Measurements from ENCODE around the gene TMEM88. TPM values are rescaled to one million over a fixed set of nuclear protein-coding genes. Genes with fewer than 3 reads are reported as not detected.

The TMEM88 gene
- total and polyA plus RNA-seq, 4 donors = 6.3 to 19.6 (median 11.3) TPM

DNA sequence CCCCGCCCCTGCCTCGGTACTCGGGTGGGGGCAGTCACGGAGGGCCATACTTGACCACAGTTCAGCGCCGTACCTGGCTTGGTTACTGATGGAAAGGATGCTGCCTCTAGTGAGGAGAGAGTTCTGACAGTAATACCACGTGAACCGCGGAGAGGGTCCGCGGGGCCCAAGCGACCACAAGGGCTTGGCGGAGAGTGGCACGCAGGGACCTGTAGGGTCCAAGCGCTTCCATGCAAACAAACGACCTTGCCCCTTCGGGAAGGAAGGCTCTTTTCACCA lies 11.7 kb upstream of the TMEM88 start:
- 1% methylated on average over 17 of the region's 17 CpGs for WGBS, 2 donors
- Histone ChIP-seq H3K9me3 (ENCODE audit: control insufficient read depth in 4 of 4, insufficient read depth in 3 of 4, low read length in 3 of 4) (no peaks in the 10 kb centered on the region), H3K27me3 (ENCODE audit: control insufficient read depth in 3 of 3, insufficient read depth in 3 of 3, low read length in 2 of 3) (no peaks in the 10 kb centered on the region), H3K4me3 (peak overlapping the region; percentile 62), H3K36me3 (ENCODE audit: control insufficient read depth in 4 of 4, insufficient read depth in 4 of 4, low read length in 4 of 4) (peaks cover 3 to 28% (median 13%) of the 10 kb centered on the region in 4 donors), H3K27ac (ENCODE audit: low read depth in 1 of 2, low read length in 1 of 2) (peak overlapping the region; percentile 85 to 100), H3K9ac (ENCODE audit: insufficient read depth in 1 of 2, low read length in 2 of 2) (peak overlapping the region; percentile 68 to 72), H3K4me1 (ENCODE audit: control insufficient read depth in 5 of 5, insufficient read depth in 5 of 5, low read length in 5 of 5) (peaks cover 0 to 60% (median 16%) of the 10 kb centered on the region in 5 donors)
- no peak for DNase-seq
- TF ChIP-seq, protein P1, sequence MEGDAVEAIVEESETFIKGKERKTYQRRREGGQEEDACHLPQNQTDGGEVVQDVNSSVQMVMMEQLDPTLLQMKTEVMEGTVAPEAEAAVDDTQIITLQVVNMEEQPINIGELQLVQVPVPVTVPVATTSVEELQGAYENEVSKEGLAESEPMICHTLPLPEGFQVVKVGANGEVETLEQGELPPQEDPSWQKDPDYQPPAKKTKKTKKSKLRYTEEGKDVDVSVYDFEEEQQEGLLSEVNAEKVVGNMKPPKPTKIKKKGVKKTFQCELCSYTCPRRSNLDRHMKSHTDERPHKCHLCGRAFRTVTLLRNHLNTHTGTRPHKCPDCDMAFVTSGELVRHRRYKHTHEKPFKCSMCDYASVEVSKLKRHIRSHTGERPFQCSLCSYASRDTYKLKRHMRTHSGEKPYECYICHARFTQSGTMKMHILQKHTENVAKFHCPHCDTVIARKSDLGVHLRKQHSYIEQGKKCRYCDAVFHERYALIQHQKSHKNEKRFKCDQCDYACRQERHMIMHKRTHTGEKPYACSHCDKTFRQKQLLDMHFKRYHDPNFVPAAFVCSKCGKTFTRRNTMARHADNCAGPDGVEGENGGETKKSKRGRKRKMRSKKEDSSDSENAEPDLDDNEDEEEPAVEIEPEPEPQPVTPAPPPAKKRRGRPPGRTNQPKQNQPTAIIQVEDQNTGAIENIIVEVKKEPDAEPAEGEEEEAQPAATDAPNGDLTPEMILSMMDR (IDR thresholded peaks at IDR 0.05; ENCODE audit: control extremely low read depth, extremely low read depth) = no peak
- no peak for ATAC-seq (ENCODE audit: insufficient read depth, low FRiP score)

- Histone ChIP-seq H3K4me3 (peak overlapping the region; percentile 65), H3K27me3 (ENCODE audit: control insufficient read depth in 3 of 3, insufficient read depth in 3 of 3, low read length in 2 of 3) (no peaks in the 10 kb centered on the region), H3K9ac (ENCODE audit: insufficient read depth in 1 of 2, low read length in 2 of 2) (peak overlapping the region; percentile 72), H3K9me3 (ENCODE audit: control insufficient read depth in 4 of 4, insufficient read depth in 3 of 4, low read length in 3 of 4) (no peaks in the 10 kb centered on the region), H3K36me3 (ENCODE audit: control insufficient read depth in 4 of 4, insufficient read depth in 4 of 4, low read length in 4 of 4) (peaks cover 6 to 33% (median 13%) of the 10 kb centered on the region in 4 donors), H3K27ac (ENCODE audit: low read depth in 1 of 2, low read length in 1 of 2) (peak overlapping the region; percentile 85 to 100), H3K4me1 (ENCODE audit: control insufficient read depth in 5 of 5, insufficient read depth in 5 of 5, low read length in 5 of 5) (peaks cover 0 to 56% (median 12%) of the 10 kb centered on the region in 5 donors)
- ATAC-seq (ENCODE audit: insufficient read depth, low FRiP score) (peak; percentile 31), DNase-seq (peak; percentile 82 to 87 (median 85))
- TF ChIP-seq, protein P1 (IDR thresholded peaks at IDR 0.05; ENCODE audit: control extremely low read depth, extremely low read depth) = no peak
- whole genome bisulfite sequencing, 2 donors = 1% methylated on average over 48 to 61 of the region's 61 CpGs
Observed at GRCh38 chr17:7843536-7844291, 11.2 kb upstream of the TMEM88 start.

DNA sequence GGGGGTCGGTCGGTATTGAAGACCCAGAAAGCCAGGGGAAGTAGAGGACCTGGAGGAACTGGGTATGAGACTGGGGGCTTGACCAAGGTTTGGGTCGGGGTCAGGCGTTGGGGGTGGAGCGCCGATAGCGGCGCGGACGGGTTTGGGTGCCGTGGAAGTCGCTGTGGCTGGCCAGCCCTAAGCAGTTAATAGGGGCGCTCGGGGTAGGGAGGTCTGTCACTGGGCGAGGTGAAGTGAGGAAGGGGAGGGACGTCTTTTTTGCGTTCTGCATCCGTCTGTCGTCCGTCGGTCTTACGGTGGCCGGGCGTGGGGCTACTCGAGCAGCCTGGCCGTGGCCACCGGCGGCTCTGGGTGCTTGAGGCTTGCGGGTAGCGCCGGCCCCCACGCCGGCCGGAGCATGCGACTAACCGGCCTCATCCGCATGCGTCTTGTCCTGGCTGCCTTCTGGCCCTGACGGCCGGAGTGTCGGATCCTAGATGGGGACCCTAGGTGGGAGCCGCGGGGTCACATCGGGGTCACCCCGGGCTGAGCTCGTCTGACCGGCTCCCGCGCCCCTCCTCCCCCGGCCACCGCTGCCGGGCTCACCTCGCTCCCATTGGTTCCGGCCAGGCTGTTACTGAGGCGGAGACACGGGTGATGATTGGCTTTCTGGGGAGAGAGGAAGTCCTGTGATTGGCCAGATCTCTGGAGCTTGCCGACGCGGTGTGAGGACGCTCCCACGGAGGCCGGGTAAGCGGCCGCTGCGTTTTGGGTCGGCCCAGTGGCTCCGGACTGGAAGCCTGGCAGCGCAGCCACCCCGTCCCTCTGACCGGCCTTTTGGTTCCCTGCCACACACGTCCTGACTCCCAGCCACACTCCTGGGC lies 10.3 kb upstream of the TMEM88 start:
- 0% methylated on average over 71 of the region's 71 CpGs for WGBS, 2 donors
- Histone ChIP-seq H3K27me3 (ENCODE audit: control insufficient read depth in 3 of 3, insufficient read depth in 3 of 3, low read length in 2 of 3) (no peaks in the 10 kb centered on the region), H3K4me3 (peak overlapping the region; percentile 65), H3K9ac (ENCODE audit: insufficient read depth in 1 of 2, low read length in 2 of 2) (peak overlapping the region; percentile 56 to 72), H3K36me3 (ENCODE audit: control insufficient read depth in 4 of 4, insufficient read depth in 4 of 4, low read length in 4 of 4) (peaks cover 7 to 41% (median 16%) of the 10 kb centered on the region in 4 donors), H3K9me3 (ENCODE audit: control insufficient read depth in 4 of 4, insufficient read depth in 3 of 4, low read length in 3 of 4) (no peaks in the 10 kb centered on the region), H3K27ac (ENCODE audit: low read depth in 1 of 2, low read length in 1 of 2) (peak overlapping the region; percentile 85 to 100), H3K4me1 (ENCODE audit: control insufficient read depth in 5 of 5, insufficient read depth in 5 of 5, low read length in 5 of 5) (peaks cover 0 to 48% (median 8%) of the 10 kb centered on the region in 5 donors)
- peak; percentile 93 to 95 (median 94) for DNase-seq
- TF ChIP-seq, protein P1 (IDR thresholded peaks at IDR 0.05; ENCODE audit: control extremely low read depth, extremely low read depth) = no peak
- peak; percentile 62 for ATAC-seq (ENCODE audit: insufficient read depth, low FRiP score)
